HCT116 (cell line): Measurements from ENCODE around the gene PLPP7. TPM values are rescaled to one million over a fixed set of nuclear protein-coding genes. Genes with fewer than 3 reads are reported as not detected.

Experiments used
- ATAC-seq: fragments of 200-7000 bp; cut with Tn5 transposase; 2 replicates; pipeline ENCODE4 v1.9.1; 2020; ENCODE audit warnings: mild to moderate bottlenecking, moderate library complexity
- BruUV-seq: library from RNA; stranded (reverse); fragments of 400-500 nt; replicated peaks from 2 replicates; lab custom pipeline; 2021; lab: Mats Ljungman, UMichigan
- CTCF ChIA-PET: fragments of 300-600 bp; sonication (Branson Sonifier 250); formaldehyde crosslinking; loops from one replicate; lab custom pipeline; 2021; ENCODE audit warnings: antibody characterized with exemption; lab: Charles Lee
- POLR2A ChIA-PET: fragments of 300-600, 350-600 bp; sonication (Branson Sonifier 250); formaldehyde crosslinking; loops from one replicate; lab custom pipeline; 2021; ENCODE audit warnings: antibody characterized with exemption; lab: Charles Lee
- RAD21 ChIA-PET, 2 experiments: fragments of 300-600 bp; sonication (Branson Sonifier 250); formaldehyde crosslinking; loops; one replicate each; lab custom pipeline; 2023; ENCODE audit warnings: low total read pairs in 2 of 2; ENCODE audit not compliant: uncharacterized antibody in 2 of 2, unreplicated experiment in 2 of 2, low non-redundant PET in 1 of 2; lab: Charles Lee
- DNase-seq: peaks from one replicate; pipeline ENCODE4 v3.0.0-alpha.2; 2010; ENCODE audit warnings: low read depth, low spot score
- H2AFZ ChIP-seq: fragments of 200-600 bp; shearing (Covaris generic), sonication (generic); 2 replicates; pipeline ENCODE4 v1.6.1; 2017; ENCODE audit warnings: low read depth, mixed run types, mixed read lengths, antibody characterized with exemption, low read length; ENCODE audit not compliant: poor library complexity, severe bottlenecking
- H3K27ac ChIP-seq: 2 replicates; pipeline ENCODE4 v1.5.1; 2012; ENCODE audit warnings: low read depth, low read length
- H3K27me3 ChIP-seq: fragments of 200-600 bp; sonication (generic); 2 replicates; pipeline ENCODE4 v1.6.1; 2016; ENCODE audit warnings: mixed run types, low read length, mixed read lengths; ENCODE audit not compliant: insufficient read depth
- H3K36me3 ChIP-seq, 2 experiments: fragments of 200-500 bp in 1 of 2; fragments of 200-600 bp in 1 of 2; sonication (Bioruptor generic) in 1 of 2; sonication (generic) in 1 of 2; 2 replicates each; pipeline versions ENCODE4 v1.5.1 to v1.6.1; 2014 to 2016; ENCODE audit warnings: low read length in 2 of 2, inconsistent platforms in 1 of 2, mixed read lengths in 1 of 2, mixed run types in 1 of 2; ENCODE audit not compliant: insufficient read depth in 2 of 2, control insufficient read depth in 1 of 2
- H3K4me1 ChIP-seq, 2 experiments: fragments of 200-600 bp in 1 of 2; sonication (generic) in 1 of 2; 2 replicates each; pipeline versions ENCODE4 v1.5.1 to v1.6.1; 2012 to 2017; ENCODE audit warnings: low read length in 2 of 2, inconsistent platforms in 1 of 2, mild to moderate bottlenecking in 1 of 2, mixed read lengths in 1 of 2, mixed run types in 1 of 2, moderate library complexity in 1 of 2; ENCODE audit not compliant: insufficient read depth in 2 of 2, control insufficient read depth in 1 of 2
- H3K4me2 ChIP-seq: fragments of 200-600 bp; sonication (generic); 2 replicates; pipeline ENCODE4 v1.6.1; 2017; ENCODE audit warnings: mixed run types, low read length, mixed read lengths
- H3K4me3 ChIP-seq, 2 experiments: fragments of 200-600 bp in 1 of 2; sonication (generic) in 1 of 2; replicated peaks in 1 of 2; 2 replicates each; pipeline ENCODE4 v1.5.1; 2011 to 2016; ENCODE audit warnings: low read length in 2 of 2, control low read depth in 1 of 2, low read depth in 1 of 2, mild to moderate bottlenecking in 1 of 2, mixed read lengths in 1 of 2, mixed run types in 1 of 2
- H3K79me2 ChIP-seq: fragments of 200-600 bp; sonication (generic); 2 replicates; pipeline ENCODE4 v1.6.1; 2017; ENCODE audit warnings: mild to moderate bottlenecking, mixed run types, low read length, moderate library complexity, mixed read lengths; ENCODE audit not compliant: insufficient read depth
- H3K9ac ChIP-seq: fragments of 200-600 bp; sonication (generic); 2 replicates; pipeline ENCODE4 v1.6.1; 2016; ENCODE audit warnings: low read length, mixed read lengths
- H3K9me2 ChIP-seq: fragments of 200-600 bp; sonication (generic), shearing (Covaris generic); 2 replicates; pipeline ENCODE4 v1.6.1; 2017; ENCODE audit warnings: mixed run types, mild to moderate bottlenecking, moderate library complexity; ENCODE audit not compliant: insufficient read depth
- H3K9me3 ChIP-seq, 2 experiments: fragments of 200-500 bp in 1 of 2; fragments of 200-600 bp in 1 of 2; sonication (Bioruptor generic) in 1 of 2; sonication (generic) in 1 of 2; 2 replicates each; pipeline ENCODE4 v1.6.1; 2014 to 2017; ENCODE audit warnings: low read length in 2 of 2, mixed read lengths in 2 of 2, inconsistent platforms in 1 of 2, low read depth in 1 of 2, mild to moderate bottlenecking in 1 of 2, mixed run types in 1 of 2, moderate library complexity in 1 of 2; ENCODE audit not compliant: control insufficient read depth in 1 of 2, insufficient read depth in 1 of 2
- H4K20me1 ChIP-seq: fragments of 200-600 bp; sonication (generic), shearing (Covaris generic); 2 replicates; pipeline ENCODE4 v1.6.1; 2017; ENCODE audit warnings: mixed run types, mild to moderate bottlenecking, moderate library complexity; ENCODE audit not compliant: insufficient read depth
- CEBPB ChIP-seq: IDR thresholded peaks from 2 replicates; pipeline ENCODE4 v1.6.1; 2012; ENCODE audit warnings: low read depth
- EGR1 ChIP-seq: IDR thresholded peaks from 2 replicates; pipeline ENCODE4 v1.6.1; 2012; ENCODE audit warnings: low read depth
- EZH2phosphoT487 ChIP-seq: fragments of 200-600 bp; IDR thresholded peaks from 2 replicates; pipeline ENCODE4 v1.6.1; 2018; ENCODE audit warnings: antibody characterized with exemption, borderline replicate concordance
- FOSL1 ChIP-seq: IDR thresholded peaks from 2 replicates; pipeline ENCODE4 v1.6.1; 2012; ENCODE audit warnings: low read depth
- JUND ChIP-seq: IDR thresholded peaks from 2 replicates; pipeline ENCODE4 v1.6.1; 2012
- POLR2A ChIP-seq: IDR thresholded peaks from 2 replicates; pipeline ENCODE4 v1.7.0; 2011; ENCODE audit warnings: borderline replicate concordance; ENCODE audit not compliant: insufficient read depth, insufficient read length; ENCODE audit errors: extremely low read depth
- POLR2AphosphoS5 ChIP-seq: IDR thresholded peaks from 2 replicates; pipeline ENCODE4 v1.6.1; 2011; ENCODE audit warnings: mild to moderate bottlenecking, low read depth, low read length, moderate library complexity
- ZFX ChIP-seq: fragments of 450-650 bp; IDR thresholded peaks from 2 replicates; pipeline ENCODE4 v1.6.1; 2017
- intact Hi-C: fragments of 100-400 bp; cut with micrococcal nuclease; formaldehyde crosslinking; loops from 2 replicates; pipeline ENCODE4 v1.10.0; 2022
- total RNA-seq: library from RNA; stranded (reverse); gene quantifications from one replicate; pipeline ENCODE4 v1.2.1, GENCODE V29; 2021; ENCODE audit not compliant: unreplicated experiment
- TF ChIP-seq, protein P1 (sequence below), 3 experiments: fragments of 200-600 bp in 1 of 3; sonication (generic) in 1 of 3; IDR thresholded peaks in 2 of 3; conservative IDR thresholded peaks in 1 of 3; 2 replicates each; pipeline ENCODE4 v1.5.1; 2012 to 2017; ENCODE audit warnings: low read depth in 2 of 3, low read length in 2 of 3, antibody characterized with exemption in 1 of 3, borderline replicate concordance in 1 of 3, control low read depth in 1 of 3, mild to moderate bottlenecking in 1 of 3, mixed read lengths in 1 of 3, mixed run types in 1 of 3, moderate library complexity in 1 of 3; ENCODE audit not compliant: insufficient read depth in 1 of 3
- TF ChIP-seq, protein P2 (sequence below): IDR thresholded peaks from 2 replicates; pipeline ENCODE4 v1.6.1; 2012

Gene PLPP7
- total RNA-seq, 1 experiment from 2014 or later, result 0.37 TPM

DNA sequence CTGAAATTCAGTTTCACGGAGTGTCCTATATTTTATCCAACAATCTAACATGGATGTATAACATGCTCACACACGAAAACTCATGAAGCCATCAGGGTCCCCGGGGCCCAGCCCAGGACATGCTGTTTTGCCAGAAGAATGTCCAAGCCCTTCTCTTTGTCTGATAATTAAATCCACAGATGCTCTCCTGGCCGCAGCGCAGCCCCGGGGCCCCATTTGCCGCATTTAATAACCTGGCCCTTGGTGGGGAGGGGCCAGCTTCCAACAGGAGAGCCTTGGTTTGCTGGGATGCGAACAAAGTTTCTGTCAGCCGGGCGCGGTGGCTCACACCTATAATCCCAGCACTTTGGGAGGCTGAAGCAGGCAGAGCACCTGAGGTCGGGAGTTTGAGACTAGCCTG is 30.0 kb downstream of the PLPP7 start (continued):
- TF ChIP-seq, protein P1, sequence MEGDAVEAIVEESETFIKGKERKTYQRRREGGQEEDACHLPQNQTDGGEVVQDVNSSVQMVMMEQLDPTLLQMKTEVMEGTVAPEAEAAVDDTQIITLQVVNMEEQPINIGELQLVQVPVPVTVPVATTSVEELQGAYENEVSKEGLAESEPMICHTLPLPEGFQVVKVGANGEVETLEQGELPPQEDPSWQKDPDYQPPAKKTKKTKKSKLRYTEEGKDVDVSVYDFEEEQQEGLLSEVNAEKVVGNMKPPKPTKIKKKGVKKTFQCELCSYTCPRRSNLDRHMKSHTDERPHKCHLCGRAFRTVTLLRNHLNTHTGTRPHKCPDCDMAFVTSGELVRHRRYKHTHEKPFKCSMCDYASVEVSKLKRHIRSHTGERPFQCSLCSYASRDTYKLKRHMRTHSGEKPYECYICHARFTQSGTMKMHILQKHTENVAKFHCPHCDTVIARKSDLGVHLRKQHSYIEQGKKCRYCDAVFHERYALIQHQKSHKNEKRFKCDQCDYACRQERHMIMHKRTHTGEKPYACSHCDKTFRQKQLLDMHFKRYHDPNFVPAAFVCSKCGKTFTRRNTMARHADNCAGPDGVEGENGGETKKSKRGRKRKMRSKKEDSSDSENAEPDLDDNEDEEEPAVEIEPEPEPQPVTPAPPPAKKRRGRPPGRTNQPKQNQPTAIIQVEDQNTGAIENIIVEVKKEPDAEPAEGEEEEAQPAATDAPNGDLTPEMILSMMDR (IDR thresholded peaks at IDR 0.05 in 2 of 3, conservative IDR thresholded peaks at IDR 0.05 in 1 of 3; ENCODE audit: borderline replicate concordance in 1 of 3, insufficient read depth in 1 of 3, low read depth in 2 of 3, low read length in 2 of 3), result no peak
- TF ChIP-seq POLR2A (no peak), JUND (no peak), POLR2AphosphoS5 (no peak), CEBPB (no peak), FOSL1 (no peak)

DNA sequence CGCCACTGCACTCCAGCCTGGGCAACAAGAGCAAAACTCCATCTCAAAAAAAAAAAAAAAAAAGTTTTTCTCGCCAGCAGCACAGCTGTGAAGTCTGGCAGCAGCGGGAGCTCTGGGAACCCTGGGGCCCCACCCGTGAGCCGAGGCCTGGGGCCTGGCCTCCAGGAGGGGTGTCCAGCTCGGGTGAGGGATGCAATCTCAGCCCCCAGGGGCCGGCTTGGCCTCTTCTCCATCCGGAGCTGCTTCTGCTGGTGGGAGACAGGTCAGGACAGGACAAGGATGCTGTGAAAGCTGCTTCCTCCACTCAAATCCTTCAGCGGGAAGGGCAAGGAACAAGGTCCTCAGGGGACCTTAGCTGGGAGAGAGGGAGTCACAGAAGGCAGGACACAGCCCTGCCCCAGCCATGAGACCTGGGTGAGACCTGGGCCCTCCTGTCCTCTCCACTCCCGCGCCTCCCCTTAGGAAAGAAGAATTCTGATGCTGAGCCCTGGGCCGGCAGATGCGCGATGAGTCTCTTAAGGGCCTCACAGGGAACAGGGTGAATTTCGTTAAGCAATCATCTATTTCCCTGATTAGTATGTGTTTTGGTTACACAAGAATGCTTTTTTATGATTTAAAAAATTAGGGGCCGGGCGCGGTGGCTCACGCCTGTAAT is 30.6 kb downstream of the PLPP7 start:
- Histone ChIP-seq H2AFZ (no peak overlapping the region), H3K4me1 (no peaks in the 10 kb centered on the region), H3K9me2 (no peaks in the 10 kb centered on the region), H3K36me3 (no peaks in the 10 kb centered on the region), H3K9me3 (no peaks in the 10 kb centered on the region), H3K27me3 (no peaks in the 10 kb centered on the region), H3K27ac (no peak overlapping the region), H3K79me2 (no peaks in the 10 kb centered on the region), H4K20me1 (no peaks in the 10 kb centered on the region), H3K9ac (no peak overlapping the region), H3K4me2 (no peak overlapping the region), H3K4me3 (no peak overlapping the region)
- ChIA-PET POLR2A (no interaction called here), CTCF (no interaction called here), RAD21 (no interaction called here)
- BruUV-seq, result no TSS peak
- DNase-seq (no peak), ATAC-seq (no peak)
- intact Hi-C loops, result no loop called here
- TF ChIP-seq POLR2AphosphoS5 (no peak), EZH2phosphoT487 (no peak), EGR1 (no peak), ZFX (no peak)
- TF ChIP-seq, protein P2, sequence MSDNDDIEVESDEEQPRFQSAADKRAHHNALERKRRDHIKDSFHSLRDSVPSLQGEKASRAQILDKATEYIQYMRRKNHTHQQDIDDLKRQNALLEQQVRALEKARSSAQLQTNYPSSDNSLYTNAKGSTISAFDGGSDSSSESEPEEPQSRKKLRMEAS, result no peak
